B cell (primary cell): Measurements from ENCODE around the gene BCOR. TPM values are rescaled to one million over a fixed set of nuclear protein-coding genes. Genes with fewer than 3 reads are reported as not detected.

Experiments
- ATAC-seq: fragments of 200-7000 bp; cut with Tn5 transposase; one replicate; pipeline ENCODE4 v1.10.0; 2021; ENCODE audit warnings: low read depth, mild to moderate bottlenecking, moderate number of reproducible peaks, moderate library complexity
- CTCF ChIA-PET: fragments of 350-600 bp; sonication (Branson Sonifier 250); formaldehyde crosslinking; loops from one replicate; lab custom pipeline; 2021; ENCODE audit warnings: antibody characterized with exemption, inconsistent platforms; lab: Charles Lee
- POLR2A ChIA-PET: fragments of 350-600 bp; sonication (Branson Sonifier 250); formaldehyde crosslinking; loops from one replicate; lab custom pipeline; 2021; ENCODE audit warnings: antibody characterized with exemption; lab: Charles Lee
- DNase-seq: peaks from one replicate; pipeline ENCODE4 v3.0.0; 2013
- H2AFZ ChIP-seq: 2 replicates; pipeline ENCODE4 v1.6.1; 2012; ENCODE audit warnings: mild to moderate bottlenecking, low read depth, low read length; ENCODE audit not compliant: insufficient read depth, poor library complexity, severe bottlenecking
- H3K27ac ChIP-seq, 2 donors: 1 replicate in 1 of 2; 2 replicates in 1 of 2; pipeline ENCODE4 v1.5.1; 2012 to 2013; ENCODE audit warnings: low read length in 2 of 2, mild to moderate bottlenecking in 2 of 2, moderate library complexity in 1 of 2
- H3K27me3 ChIP-seq, 4 experiments: fragments of 200-600 bp in 1 of 4; sonication (generic) in 1 of 4; replicated peaks in 1 of 4; 1 replicate in 2 of 4; 2 replicates in 2 of 4; pipeline versions ENCODE4 v1.6.1 to v1.7.0; 2013 to 2016; ENCODE audit warnings: low read length in 3 of 4, mild to moderate bottlenecking in 2 of 4, mixed read lengths in 1 of 4, moderate library complexity in 1 of 4; ENCODE audit not compliant: insufficient read depth in 4 of 4, control insufficient read depth in 3 of 4; ENCODE audit errors: control extremely low read depth in 1 of 4
- H3K36me3 ChIP-seq, 2 experiments: replicated peaks in 1 of 2; 1 replicate in 1 of 2; 2 replicates in 1 of 2; pipeline versions ENCODE4 v1.6.1 to v1.7.1; 2013; ENCODE audit warnings: low read length in 1 of 2; ENCODE audit not compliant: insufficient read depth in 2 of 2, control insufficient read depth in 1 of 2; ENCODE audit errors: control extremely low read depth in 1 of 2, extremely low read depth in 1 of 2
- H3K4me1 ChIP-seq, 2 donors: fragments of 200-600 bp in 1 of 2; sonication (generic) in 1 of 2; 1 replicate in 1 of 2; 2 replicates in 1 of 2; pipeline versions ENCODE4 v1.5.1 to v1.6.1; 2013 to 2017; ENCODE audit warnings: low read length in 2 of 2; ENCODE audit not compliant: control insufficient read depth in 2 of 2, insufficient read depth in 2 of 2
- H3K4me2 ChIP-seq: replicated peaks from 2 replicates; pipeline ENCODE3; 2012; ENCODE audit warnings: mild to moderate bottlenecking, low read depth, low read length; ENCODE audit not compliant: poor library complexity, severe bottlenecking
- H3K4me3 ChIP-seq, 5 experiments: fragments of 200-600 bp in 1 of 5; sonication (generic) in 1 of 5; 1 replicate in 3 of 5; 2 replicates in 2 of 5; pipeline versions ENCODE4 v1.5.1 to v1.7.0; 2011 to 2016; ENCODE audit warnings: low read length in 4 of 5, mild to moderate bottlenecking in 4 of 5, low read depth in 2 of 5, control low read depth in 1 of 5, moderate library complexity in 1 of 5; ENCODE audit not compliant: insufficient read depth in 1 of 5; ENCODE audit errors: control extremely low read depth in 1 of 5, extremely low read depth in 1 of 5
- H3K79me2 ChIP-seq: fragments of 200-600 bp; sonication (generic); one replicate; pipeline ENCODE4 v1.6.0; 2016; ENCODE audit warnings: low read length; ENCODE audit not compliant: control insufficient read depth, insufficient read depth
- H3K9ac ChIP-seq: fragments of 200-600 bp; sonication (generic); 2 replicates; pipeline ENCODE4 v1.6.1; 2017; ENCODE audit warnings: mild to moderate bottlenecking, low read length, moderate library complexity
- H3K9me3 ChIP-seq, 3 donors: one replicate each; pipeline versions ENCODE4 v1.6.1 to v1.7.1; 2013; ENCODE audit warnings: low read length in 2 of 3; ENCODE audit not compliant: control insufficient read depth in 2 of 3, insufficient read depth in 1 of 3; ENCODE audit errors: control extremely low read depth in 1 of 3
- H4K20me1 ChIP-seq: 2 replicates; pipeline ENCODE4 v1.6.0; 2012; ENCODE audit warnings: mild to moderate bottlenecking, low read length; ENCODE audit not compliant: insufficient read depth, control insufficient read depth, poor library complexity, severe bottlenecking
- H3K27ac Mint-ChIP-seq: one replicate; pipeline ENCODE4 v1.8.0; 2021; ENCODE audit warnings: mixed read lengths
- H3K27me3 Mint-ChIP-seq: one replicate; pipeline ENCODE4 v1.8.0; 2021; ENCODE audit warnings: mixed read lengths
- H3K4me1 Mint-ChIP-seq: one replicate; pipeline ENCODE4 v1.8.0; 2021; ENCODE audit warnings: mixed read lengths
- H3K4me3 Mint-ChIP-seq: one replicate; pipeline ENCODE4 v1.8.0; 2021; ENCODE audit warnings: mixed read lengths
- H3K9me3 Mint-ChIP-seq: one replicate; pipeline ENCODE4 v1.8.0; 2022; ENCODE audit warnings: mixed read lengths; ENCODE audit not compliant: insufficient read depth
- CTCF ChIP-seq: fragments of 200-600 bp; IDR thresholded peaks from one replicate; pipeline ENCODE4 v1.8.0; 2022; ENCODE audit warnings: antibody characterized with exemption, mild to moderate bottlenecking
- EZH2 ChIP-seq: IDR thresholded peaks from 2 replicates; pipeline ENCODE4 v1.6.1; 2012; ENCODE audit warnings: borderline replicate concordance, low read depth, mild to moderate bottlenecking, moderate library complexity, low read length; ENCODE audit not compliant: insufficient read depth, poor library complexity, severe bottlenecking
- WGBS: methylation state at CpG from one replicate; pipeline ENCODE4 v1.1.5; 2013; ENCODE audit warnings: missing lambda C conversion rate; ENCODE audit not compliant: insufficient coverage; 5-methylcytosine and 5-hydroxymethylcytosine counted together
- intact Hi-C: fragments of 100-400 bp; cut with micrococcal nuclease; formaldehyde crosslinking; loops from one replicate; pipeline ENCODE4 v1.10.0; 2022
- polyA plus RNA-seq: library from polyadenylated mRNA; depleted of rRNA; stranded (reverse); fragments of >200 nt; gene quantifications from 2 replicates; pipeline ENCODE4 v1.2.3, GENCODE V29; 2012
- total RNA-seq, 2 donors: library from RNA; stranded (reverse); fragments of 120-200 nt in 1 of 2; gene quantifications; 1 replicate in 1 of 2; 2 replicates in 1 of 2; pipeline versions ENCODE4 v1.2.3 to v1.2.4, GENCODE V29; 2013 to 2022

The BCOR gene
- total and polyA plus RNA-seq, 2 donors (not counting 1 experiment from before 2014, with no cell fraction given) = 19.0 to 65.3 TPM

GRCh38 chrX:40022421-40022820, 75.3 kb downstream of the BCOR start:
- Histone ChIP-seq H3K9ac (no peak overlapping the region), H3K4me3 (no peak overlapping the region), H2AFZ (no peak overlapping the region), H3K4me1 (no peaks in the 10 kb centered on the region), H3K36me3 (no peaks in the 10 kb centered on the region), H3K27me3 (no peaks in the 10 kb centered on the region), H3K4me2 (no peak overlapping the region), H3K9me3 (no peaks in the 10 kb centered on the region), H3K27ac (no peak overlapping the region), H4K20me1 (no peaks in the 10 kb centered on the region), H3K79me2 (no peaks in the 10 kb centered on the region)
- Mint-ChIP-seq H3K4me3 (no peak overlapping the region), H3K9me3 (no peaks in the 10 kb centered on the region), H3K27me3 (no peaks in the 10 kb centered on the region), H3K27ac (no peak overlapping the region), H3K4me1 (peaks cover 6% of the 10 kb centered on the region)
- CTCF ChIA-PET = no interaction called here
- TF ChIP-seq EZH2 = no peak
- TF ChIP-seq CTCF = no peak
- POLR2A ChIA-PET = interaction anchor here (0.6 kb wide), 1 partner anchor 50 kb away, joined by 4 read pairs; no protein-coding TSS in a partner anchor
- DNase-seq (no peak), ATAC-seq (no peak)
- intact Hi-C loops = no loop called here
- no CpG with 5 or more reads among the region's 3 CpGs for WGBS

GRCh38 chrX:40021647-40022046, 76.1 kb downstream of the BCOR start:
- H4K20me1 ChIP-seq = no peaks in the 10 kb centered on the region
- H2AFZ ChIP-seq = no peak overlapping the region
- H3K4me1 ChIP-seq = no peaks in the 10 kb centered on the region
- ATAC-seq (no peak), DNase-seq (no peak)
- Mint-ChIP-seq H3K9me3 (no peaks in the 10 kb centered on the region), H3K27me3 (no peaks in the 10 kb centered on the region), H3K27ac (no peak overlapping the region), H3K4me1 (peaks cover 6% of the 10 kb centered on the region), H3K4me3 (no peak overlapping the region)
- H3K9me3 ChIP-seq = peaks cover 0 to 7% (median 0%) of the 10 kb centered on the region in 3 donors
- TF ChIP-seq CTCF = no peak
- TF ChIP-seq EZH2 = no peak
- H3K4me2 ChIP-seq = no peak overlapping the region
- POLR2A ChIA-PET = interaction anchor here (0.6 kb wide), 1 partner anchor 75 kb away, joined by 3 read pairs; no protein-coding TSS in a partner anchor
- intact Hi-C loops = no loop called here
- CTCF ChIA-PET = interaction anchor here (0.7 kb wide), 1 partner anchor 61 kb away, joined by 3 read pairs; no protein-coding TSS in a partner anchor
- no peak overlapping the region for H3K27ac ChIP-seq
- no peak overlapping the region for H3K9ac ChIP-seq
- no peaks in the 10 kb centered on the region for H3K79me2 ChIP-seq
- no peak overlapping the region for H3K4me3 ChIP-seq
- WGBS = no CpG with 5 or more reads among the region's 2 CpGs
- H3K36me3 ChIP-seq = no peaks in the 10 kb centered on the region
- no peaks in the 10 kb centered on the region for H3K27me3 ChIP-seq
